Natural killer cell treated with Interleukin-12 subunit alpha and Interleukin-12 subunit beta and Interleukin-15 and Interleukin-18, amount 100 ng/mL, for 72 hours (primary cell): ENCODE measurements around the gene ZNF564. TPM values are rescaled to one million over a fixed set of nuclear protein-coding genes. Genes with fewer than 3 reads are reported as not detected.
"Not testable (repeated sequence)": the region's sequence is repeated elsewhere in the genome, so short reads cannot be mapped to it uniquely, and the experiment has no call there.

Experiments used
- ATAC-seq, 2 donors: fragments of 150-1000 bp; cut with Tn5 transposase in 1 of 2; sonication (Bioruptor Pico), chemical (Tn5 transposase) in 1 of 2; 2 replicates each; pipeline ENCODE4 v1.10.0; 2021
- DNase-seq: peaks from one replicate; pipeline ENCODE4 v3.0.0; 2022; ENCODE audit warnings: low spot score
- H3K27ac Mint-ChIP-seq, 2 donors: 1 replicate in 1 of 2; 2 replicates in 1 of 2; pipeline ENCODE4 v1.8.0; 2022; ENCODE audit warnings: mixed read lengths in 2 of 2, mild to moderate bottlenecking in 1 of 2, moderate library complexity in 1 of 2
- H3K27me3 Mint-ChIP-seq, 2 donors: 1 replicate in 1 of 2; 2 replicates in 1 of 2; pipeline ENCODE4 v1.8.0; 2022; ENCODE audit warnings: mixed read lengths in 2 of 2
- H3K36me3 Mint-ChIP-seq: one replicate; pipeline ENCODE4 v1.8.0; 2022; ENCODE audit warnings: mixed read lengths
- H3K4me1 Mint-ChIP-seq, 2 donors: 1 replicate in 1 of 2; 2 replicates in 1 of 2; pipeline ENCODE4 v1.8.0; 2022; ENCODE audit warnings: low read depth in 2 of 2, mixed read lengths in 2 of 2, mild to moderate bottlenecking in 1 of 2
- H3K4me3 Mint-ChIP-seq: one replicate; pipeline ENCODE4 v1.8.0; 2022; ENCODE audit warnings: mixed read lengths
- H3K9me3 Mint-ChIP-seq: 2 replicates; pipeline ENCODE4 v1.8.0; 2022; ENCODE audit warnings: mixed read lengths
- total RNA-seq, 2 donors: library from RNA; stranded (reverse); gene quantifications; one replicate each; pipeline ENCODE4 v1.2.3, GENCODE V29; 2022

Gene ZNF564
- total RNA-seq, 2 donors from 2014 or later, result 12.5 to 13.2 TPM

DNA sequence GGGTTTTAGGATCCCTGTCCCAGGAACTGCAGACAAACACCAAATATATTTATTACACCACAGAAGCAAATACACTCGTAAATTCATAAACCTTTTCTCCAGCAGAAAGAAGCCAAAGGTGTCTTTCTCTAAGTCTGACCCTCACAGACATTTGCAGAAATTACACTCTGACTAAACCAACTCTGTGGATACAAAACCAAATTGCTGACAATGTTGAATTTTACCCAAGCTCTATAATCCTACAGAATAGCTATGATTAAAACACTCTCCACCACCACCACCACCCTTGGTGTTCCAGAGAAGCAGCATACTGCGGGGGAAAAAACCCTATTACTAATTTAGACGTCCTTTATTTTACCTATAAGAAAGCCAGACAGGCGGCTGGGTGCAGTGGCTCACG lies 5.2 kb downstream of the ZNF564 start:
- no peaks in the 10 kb centered on the region for H3K27me3 Mint-ChIP-seq
- H3K9me3 Mint-ChIP-seq, result peaks cover 4% of the 10 kb centered on the region
- H3K27ac Mint-ChIP-seq, result peak overlapping the region; percentile 37 to 78
- peaks cover 50% of the 10 kb centered on the region in 2 donors for H3K4me1 Mint-ChIP-seq
- ATAC-seq, result no peak
- no peak overlapping the region for H3K4me3 Mint-ChIP-seq
- DNase-seq, result no peak
- peaks cover 12% of the 10 kb centered on the region for H3K36me3 Mint-ChIP-seq

DNA sequence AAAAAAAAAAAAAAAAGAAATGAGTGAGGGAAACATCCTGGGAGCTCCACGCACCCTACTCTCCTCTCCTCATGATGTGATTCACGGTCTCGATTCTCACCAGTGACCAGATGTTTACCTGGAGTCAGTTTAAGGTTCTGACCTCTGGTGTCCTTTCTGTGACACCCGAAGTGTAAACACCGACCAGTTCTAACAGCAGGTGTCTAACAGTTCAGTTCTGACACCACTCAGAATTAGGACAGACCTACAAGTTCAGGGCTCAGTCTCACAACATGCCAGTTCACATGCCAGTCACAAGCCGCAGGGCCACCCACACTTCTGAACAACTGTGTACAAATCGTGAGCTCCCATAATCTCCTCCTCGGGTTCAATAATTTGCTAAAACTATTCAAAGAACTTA lies 6.0 kb downstream of the ZNF564 start:
- H3K9me3 Mint-ChIP-seq, result peaks cover 4% of the 10 kb centered on the region
- H3K4me3 Mint-ChIP-seq, result peak overlapping the region; percentile 6
- peaks cover 13% of the 10 kb centered on the region for H3K36me3 Mint-ChIP-seq
- no peaks in the 10 kb centered on the region for H3K27me3 Mint-ChIP-seq
- H3K4me1 Mint-ChIP-seq, result peaks cover 46 to 50% of the 10 kb centered on the region in 2 donors
- ATAC-seq (no peak), DNase-seq (no peak)
- peak overlapping the region; percentile 37 to 78 for H3K27ac Mint-ChIP-seq

DNA sequence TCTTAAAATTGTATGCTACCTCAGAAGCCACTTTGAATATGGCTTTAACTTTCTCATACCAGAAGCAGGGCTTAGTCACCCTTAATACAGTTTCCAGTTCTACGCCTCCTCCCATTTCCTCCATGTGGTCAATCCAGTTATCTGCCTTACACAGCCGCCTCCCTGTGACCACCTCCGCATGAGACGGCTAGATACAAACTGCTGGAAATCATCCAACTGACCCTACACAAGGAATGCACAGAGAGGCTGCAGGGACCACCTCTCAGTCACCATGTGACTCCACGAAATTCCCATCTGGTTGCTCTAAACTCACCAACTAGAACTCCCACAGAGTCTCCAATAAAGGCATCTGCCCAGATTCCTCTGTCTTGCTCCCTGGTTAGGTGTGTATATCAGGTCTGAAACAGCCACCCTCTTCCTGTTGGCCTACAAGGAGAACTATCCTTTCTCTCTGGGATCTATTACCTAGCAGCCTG lies 6.8 kb downstream of the ZNF564 start:
- Mint-ChIP-seq H3K27ac (peak overlapping the region; percentile 74 to 78), H3K9me3 (peaks cover 4% of the 10 kb centered on the region)

DNA sequence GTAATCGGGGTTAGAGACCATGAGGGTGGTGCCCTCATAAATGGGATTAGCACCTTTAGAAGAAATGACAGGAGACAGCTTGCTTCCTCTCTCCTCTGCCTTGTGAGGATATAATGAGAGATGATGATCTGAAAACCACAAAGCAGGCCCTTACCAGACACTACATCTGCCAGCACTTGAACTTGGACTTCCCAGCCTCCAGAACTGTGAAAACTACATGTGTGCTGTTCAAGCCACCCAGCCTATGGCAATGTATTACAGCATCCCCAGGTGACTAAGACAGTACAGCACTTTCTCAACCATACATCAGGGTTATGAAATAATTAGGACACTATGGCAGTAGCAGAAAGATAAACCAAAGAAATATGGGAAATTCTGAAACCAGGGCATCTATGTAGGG lies 7.4 kb downstream of the ZNF564 start:
- Mint-ChIP-seq H3K9me3 (peaks cover 4% of the 10 kb centered on the region), H3K27ac (peak overlapping the region; percentile 74 to 78), H3K4me1 (peaks cover 33 to 43% of the 10 kb centered on the region in 2 donors), H3K27me3 (no peaks in the 10 kb centered on the region), H3K4me3 (peak overlapping the region; percentile 50), H3K36me3 (peaks cover 17% of the 10 kb centered on the region)
- ATAC-seq, result peak; percentile 80 to 94
- no peak for DNase-seq

More for the DNA sequence above, 6.8 kb downstream of the ZNF564 start:
- Mint-ChIP-seq H3K27me3 (no peaks in the 10 kb centered on the region), H3K4me3 (peak overlapping the region; percentile 50), H3K4me1 (peaks cover 39 to 49% of the 10 kb centered on the region in 2 donors), H3K36me3 (peaks cover 17% of the 10 kb centered on the region)
- DNase-seq (no peak), ATAC-seq (peak; percentile 56 to 58)

DNA sequence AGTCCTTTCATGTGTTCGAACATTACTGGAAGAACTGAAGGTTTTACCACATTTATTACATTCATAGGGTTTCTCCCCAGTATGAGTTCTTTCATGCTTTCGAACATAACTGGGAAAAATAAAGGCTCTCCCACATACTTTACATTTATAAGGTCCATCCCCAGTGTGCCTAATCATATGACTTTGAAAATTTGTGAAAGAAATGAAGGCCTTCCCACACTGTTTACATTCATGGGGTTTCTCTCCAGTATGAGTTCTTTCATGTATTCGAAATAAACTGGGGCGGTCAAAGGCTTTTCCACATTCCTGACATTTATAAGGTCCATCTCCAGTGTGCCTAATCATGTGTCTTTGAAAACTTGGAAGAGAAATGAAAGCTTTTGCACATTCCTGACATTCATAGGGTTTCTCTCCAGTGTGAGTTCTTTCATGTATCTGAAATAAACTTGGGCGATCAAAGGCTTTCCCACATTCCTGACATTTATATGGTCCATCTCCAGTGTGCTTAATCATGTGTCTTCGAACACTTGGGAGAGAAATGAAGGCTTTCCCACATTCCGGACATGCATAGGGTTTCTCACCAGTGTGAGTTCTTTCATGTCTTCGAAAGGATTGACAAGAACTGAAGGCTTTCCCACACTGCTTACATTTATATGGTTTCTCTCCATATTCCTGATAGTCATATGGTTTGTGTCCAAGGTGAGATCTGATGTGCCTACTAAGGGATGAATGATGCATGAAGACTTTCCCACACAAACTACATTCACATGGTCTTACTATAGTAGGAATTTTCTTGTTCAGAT lies 24.0 kb downstream of the ZNF564 start:
- H3K9me3 Mint-ChIP-seq, result peaks cover 32% of the 10 kb centered on the region
- H3K36me3 Mint-ChIP-seq, result peaks cover 88% of the 10 kb centered on the region
- no peak overlapping the region for H3K4me3 Mint-ChIP-seq
- no peak for DNase-seq
- no peaks in the 10 kb centered on the region for H3K27me3 Mint-ChIP-seq
- H3K27ac Mint-ChIP-seq, result no peak overlapping the region
- no peak for ATAC-seq
- peaks cover 0 to 8% of the 10 kb centered on the region in 2 donors for H3K4me1 Mint-ChIP-seq

DNA sequence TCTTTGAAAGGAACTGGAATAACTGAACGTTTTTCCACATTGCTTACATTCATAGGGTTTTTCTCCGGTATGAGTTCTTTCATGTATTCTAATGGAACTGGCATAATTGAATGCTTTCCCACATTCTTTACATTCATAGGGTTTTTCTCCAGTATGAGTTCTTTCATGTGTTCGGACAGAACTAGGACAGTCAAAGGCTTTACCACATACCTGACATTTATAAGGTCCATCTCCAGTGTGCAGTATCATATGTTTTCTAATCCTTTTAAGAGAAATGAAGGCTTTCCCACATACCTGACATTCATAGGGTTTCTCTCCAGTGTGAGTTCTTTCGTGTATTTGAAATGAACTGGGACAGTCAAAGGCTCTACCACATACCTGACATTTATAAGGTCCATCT lies 24.7 kb downstream of the ZNF564 start:
- ATAC-seq, result no peak
- DNase-seq, result no peak
- Mint-ChIP-seq H3K27me3 (no peaks in the 10 kb centered on the region), H3K36me3 (peaks cover 91% of the 10 kb centered on the region), H3K4me3 (no peak overlapping the region), H3K27ac (no peak overlapping the region), H3K4me1 (peaks cover 0 to 5% of the 10 kb centered on the region in 2 donors), H3K9me3 (peaks cover 35% of the 10 kb centered on the region)

DNA sequence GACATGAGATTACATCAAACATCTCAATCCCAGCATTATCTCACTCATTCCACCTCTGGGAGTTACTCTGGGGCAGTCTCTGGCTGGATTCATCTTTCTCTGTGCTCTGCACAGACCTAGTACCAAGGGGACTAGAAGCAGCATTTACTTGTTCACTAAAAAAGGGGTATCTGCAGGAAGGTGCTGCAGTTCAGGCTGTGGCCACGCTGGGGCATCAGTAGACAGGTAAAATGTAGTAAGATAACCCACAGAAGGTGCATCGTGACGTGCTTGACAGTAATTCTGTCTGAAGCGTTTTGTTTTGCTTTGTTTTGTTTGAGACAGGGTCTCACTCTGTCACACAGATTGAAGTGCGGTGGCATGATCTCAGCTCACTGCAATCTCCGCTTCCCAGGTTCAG lies 29.3 kb downstream of the ZNF564 start:
- DNase-seq, result no peak
- H3K4me1 Mint-ChIP-seq, result no peaks in the 10 kb centered on the region
- H3K27me3 Mint-ChIP-seq, result no peaks in the 10 kb centered on the region
- no peak for ATAC-seq
- peaks cover 74% of the 10 kb centered on the region for H3K36me3 Mint-ChIP-seq
- H3K27ac Mint-ChIP-seq, result no peak overlapping the region
- peaks cover 35% of the 10 kb centered on the region for H3K9me3 Mint-ChIP-seq
- H3K4me3 Mint-ChIP-seq, result no peak overlapping the region

DNA sequence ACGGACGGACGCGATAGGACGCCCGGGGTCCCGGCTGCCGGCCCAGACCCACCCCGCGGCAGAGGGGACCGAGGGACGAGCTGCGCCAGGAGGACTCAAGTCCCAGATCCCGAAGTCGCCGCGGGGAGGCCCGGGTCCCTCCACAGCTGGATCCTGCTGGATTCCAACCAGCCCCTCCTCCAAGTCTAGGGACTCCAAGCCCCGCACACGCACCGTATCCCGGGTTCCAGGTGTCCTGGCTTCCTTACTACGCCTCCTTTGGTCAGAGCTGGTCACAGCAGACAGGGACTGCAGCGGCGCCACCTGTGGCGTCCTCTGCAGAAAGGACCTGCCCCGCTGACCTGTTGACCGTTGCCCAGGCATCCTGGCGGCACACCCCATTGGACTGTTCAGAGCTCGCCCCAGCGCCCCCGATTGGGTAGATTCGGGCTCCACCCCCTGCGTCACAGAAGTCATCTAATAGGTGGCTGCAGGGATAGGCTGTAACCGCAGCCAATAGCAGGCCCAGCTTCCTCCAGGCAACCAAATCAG lies 37.7 kb downstream of the ZNF564 start:
- H3K27ac Mint-ChIP-seq, result no peak overlapping the region
- H3K27me3 Mint-ChIP-seq, result peaks cover 0 to 7% of the 10 kb centered on the region in 2 donors
- DNase-seq, result no peak
- H3K4me3 Mint-ChIP-seq, result no peak overlapping the region
- H3K36me3 Mint-ChIP-seq, result peaks cover 17% of the 10 kb centered on the region
- ATAC-seq, result no peak
- H3K9me3 Mint-ChIP-seq, result peaks cover 7% of the 10 kb centered on the region
- H3K4me1 Mint-ChIP-seq, result peaks cover 0 to 2% of the 10 kb centered on the region in 2 donors

DNA sequence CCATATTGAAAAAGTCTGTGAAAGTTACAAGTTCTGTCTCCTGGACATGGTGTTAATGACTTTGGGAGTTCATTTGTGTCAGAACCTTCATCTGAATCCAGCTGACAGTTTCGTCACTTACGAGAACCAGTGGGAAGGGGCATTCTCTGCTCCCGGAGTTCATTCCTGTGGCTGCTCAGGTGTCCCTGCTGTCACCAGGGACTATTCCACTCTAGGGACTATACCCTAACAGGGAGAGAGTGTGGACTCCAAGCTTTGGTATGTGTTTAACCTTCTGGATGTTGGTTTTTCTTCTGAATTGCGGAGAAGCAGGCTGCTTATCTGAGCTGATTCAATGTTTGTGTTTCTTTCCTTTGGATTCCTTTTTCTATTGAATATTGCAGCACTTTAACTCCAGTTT lies 54.2 kb downstream of the ZNF564 start:
- no peaks in the 10 kb centered on the region for H3K27me3 Mint-ChIP-seq
- H3K4me1 Mint-ChIP-seq, result peaks cover 0 to 10% of the 10 kb centered on the region in 2 donors
- no peaks in the 10 kb centered on the region for H3K9me3 Mint-ChIP-seq
- DNase-seq, result no peak
- ATAC-seq, result no peak
- H3K27ac Mint-ChIP-seq, result no peak overlapping the region
- no peaks in the 10 kb centered on the region for H3K36me3 Mint-ChIP-seq
- H3K4me3 Mint-ChIP-seq, result no peak overlapping the region

DNA sequence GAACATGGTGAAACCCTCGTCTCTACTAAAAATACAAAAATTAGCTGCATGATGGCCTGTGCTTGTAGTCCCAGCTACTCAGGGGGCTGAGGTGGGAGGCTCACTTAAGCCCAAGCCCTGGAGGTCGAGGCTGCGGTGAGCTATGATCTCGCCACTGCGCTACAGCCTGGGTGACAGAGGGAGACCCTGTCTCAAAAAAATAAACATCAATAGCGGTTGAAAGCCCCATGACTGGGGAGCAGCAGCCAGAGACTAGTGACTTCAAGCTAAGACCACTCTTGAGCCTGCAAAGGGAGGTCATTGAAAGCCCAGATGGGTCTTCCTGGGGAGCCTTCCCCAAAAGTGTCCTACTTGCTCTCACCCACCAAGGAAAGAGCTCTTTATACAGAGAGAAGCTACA lies 54.8 kb downstream of the ZNF564 start:
- H3K27ac Mint-ChIP-seq, result no peak overlapping the region
- no peak for ATAC-seq

DNA sequence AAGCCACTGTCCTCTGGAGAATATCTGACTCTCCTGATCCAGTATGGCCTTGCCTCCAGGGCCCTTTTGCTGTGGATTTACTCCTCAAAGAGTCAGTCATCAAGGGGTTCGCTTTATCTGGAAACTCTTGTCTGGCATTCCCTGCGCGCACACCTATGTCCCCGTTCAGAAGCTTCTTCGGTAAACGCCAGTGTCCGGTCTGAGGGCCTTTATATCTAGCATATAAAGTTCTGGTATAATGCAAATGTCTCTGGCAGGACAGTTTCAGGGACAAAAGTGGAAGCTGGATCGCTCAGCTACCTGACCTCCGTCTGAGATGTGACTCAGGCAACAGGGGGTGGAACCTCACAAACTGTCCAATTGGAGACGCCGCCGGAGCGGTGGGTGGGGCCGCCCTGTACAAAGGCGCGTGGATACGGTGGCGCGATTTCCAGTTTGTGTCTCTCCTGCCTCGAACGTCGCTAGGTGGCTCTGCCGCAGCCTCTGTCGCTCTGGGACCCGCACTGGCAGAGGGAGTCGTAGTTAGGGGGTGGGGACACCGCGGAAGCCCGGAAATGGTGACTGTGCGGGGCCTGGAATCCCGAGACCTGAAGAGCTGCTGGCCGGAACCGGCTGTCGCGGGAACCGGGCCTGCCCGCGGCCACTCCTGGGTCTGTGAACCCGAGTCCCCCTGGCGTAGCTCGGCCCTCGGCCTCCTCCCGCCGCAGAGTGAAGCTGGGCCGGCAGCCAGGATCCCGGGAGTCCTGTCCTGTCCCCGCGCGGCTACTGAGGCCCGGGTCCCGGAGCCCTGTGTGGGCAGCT lies 56.1 kb downstream of the ZNF564 start:
- ATAC-seq, result peak; percentile 100
- H3K27ac Mint-ChIP-seq, result peak overlapping the region; percentile 32 to 76

More for the DNA sequence above, 54.8 kb downstream of the ZNF564 start:
- H3K36me3 Mint-ChIP-seq, result no peaks in the 10 kb centered on the region
- DNase-seq, result no peak
- no peaks in the 10 kb centered on the region for H3K9me3 Mint-ChIP-seq
- H3K27me3 Mint-ChIP-seq, result no peaks in the 10 kb centered on the region
- no peak overlapping the region for H3K4me3 Mint-ChIP-seq
- H3K4me1 Mint-ChIP-seq, result peaks cover 0 to 10% of the 10 kb centered on the region in 2 donors

DNA sequence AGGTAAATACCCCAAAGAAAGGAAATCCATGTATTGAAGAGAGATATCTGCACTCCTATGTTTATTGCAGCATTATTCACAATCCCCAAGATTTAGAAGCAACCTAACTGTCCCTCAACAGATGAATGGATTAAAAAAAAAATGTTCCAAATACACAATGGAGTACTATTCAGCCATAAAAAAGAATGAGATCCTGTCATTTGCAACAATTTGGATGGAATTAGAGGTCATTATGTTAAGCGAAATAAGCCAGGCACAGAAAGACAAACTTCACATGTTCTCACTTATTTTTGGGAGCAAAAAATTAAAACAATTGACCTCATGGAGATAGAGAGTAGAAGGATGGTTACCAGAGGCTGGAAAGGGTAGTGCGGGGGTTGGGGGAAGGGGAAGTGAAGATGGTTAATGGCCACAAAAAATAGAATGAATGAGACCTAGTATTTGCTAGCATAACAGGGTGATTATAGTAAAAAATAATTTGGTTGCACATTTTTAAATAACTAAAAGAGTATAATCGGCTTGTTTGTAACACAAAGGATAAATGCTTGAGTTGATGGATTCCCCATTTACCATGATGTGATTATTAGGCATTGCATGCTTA lies 56.9 kb downstream of the ZNF564 start:
- DNase-seq, result no peak
- Mint-ChIP-seq H3K27ac (peak overlapping the region in 1 of 2 donors; percentile 70), H3K4me1 (peaks cover 0 to 10% of the 10 kb centered on the region in 2 donors), H3K27me3 (no peaks in the 10 kb centered on the region), H3K36me3 (no peaks in the 10 kb centered on the region), H3K9me3 (no peaks in the 10 kb centered on the region), H3K4me3 (peak overlapping the region; percentile 49)
- ATAC-seq, result no peak

More for the DNA sequence above, 56.1 kb downstream of the ZNF564 start:
- H3K4me1 Mint-ChIP-seq, result peaks cover 0 to 10% of the 10 kb centered on the region in 2 donors
- no peaks in the 10 kb centered on the region for H3K27me3 Mint-ChIP-seq
- peak overlapping the region; percentile 78 for H3K4me3 Mint-ChIP-seq
- H3K9me3 Mint-ChIP-seq, result no peaks in the 10 kb centered on the region
- peak; percentile 94 for DNase-seq
- H3K36me3 Mint-ChIP-seq, result no peaks in the 10 kb centered on the region

DNA sequence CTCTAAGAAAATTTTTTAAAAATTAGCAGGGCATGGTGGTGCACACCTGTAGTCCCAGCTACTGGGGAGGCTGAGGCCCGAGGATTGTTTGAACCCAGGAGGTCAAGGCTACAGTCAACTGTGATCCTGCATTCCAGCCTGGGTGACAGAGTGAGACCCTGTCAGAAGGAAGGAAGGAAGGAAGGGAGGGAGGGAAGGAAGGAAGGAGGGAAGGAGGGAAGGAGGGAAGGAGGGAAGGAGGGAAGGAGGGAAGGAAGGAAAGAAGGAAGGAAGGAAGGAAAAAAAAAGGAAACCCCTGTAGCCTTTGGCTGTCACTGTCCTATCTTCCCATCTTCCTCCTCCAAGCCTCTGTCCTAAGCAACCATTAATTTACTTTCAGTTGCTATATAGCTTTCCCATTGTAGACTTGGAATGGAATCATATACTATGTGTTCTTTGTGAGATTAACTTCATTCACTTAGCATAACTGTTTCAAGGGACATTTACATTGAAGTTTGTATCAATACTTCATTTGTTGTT lies 65.0 kb downstream of the ZNF564 start:
- not testable (repeated sequence) for H3K9me3 Mint-ChIP-seq, ATAC-seq, H3K27ac Mint-ChIP-seq, H3K36me3 Mint-ChIP-seq, H3K4me3 Mint-ChIP-seq, H3K27me3 Mint-ChIP-seq, DNase-seq
- peaks cover 22 to 23% of the 10 kb centered on the region in 2 donors for H3K4me1 Mint-ChIP-seq
